HG03196 (cell line): Measurements from ENCODE around the gene SELENOI.
A peak's percentile ranks its signal among the peaks of the same experiment; 100 is the strongest.
"Not testable (repeated sequence)": the region's sequence is repeated elsewhere in the genome, so short reads cannot be mapped to it uniquely, and the experiment has no call there.

Experiments used
- ATAC-seq: cut with Tn5 transposase; IDR thresholded peaks from one replicate; pipeline ENCODE4 v1.9.1; 2021; ENCODE audit not compliant: unreplicated experiment

The SELENOI gene, protein sequence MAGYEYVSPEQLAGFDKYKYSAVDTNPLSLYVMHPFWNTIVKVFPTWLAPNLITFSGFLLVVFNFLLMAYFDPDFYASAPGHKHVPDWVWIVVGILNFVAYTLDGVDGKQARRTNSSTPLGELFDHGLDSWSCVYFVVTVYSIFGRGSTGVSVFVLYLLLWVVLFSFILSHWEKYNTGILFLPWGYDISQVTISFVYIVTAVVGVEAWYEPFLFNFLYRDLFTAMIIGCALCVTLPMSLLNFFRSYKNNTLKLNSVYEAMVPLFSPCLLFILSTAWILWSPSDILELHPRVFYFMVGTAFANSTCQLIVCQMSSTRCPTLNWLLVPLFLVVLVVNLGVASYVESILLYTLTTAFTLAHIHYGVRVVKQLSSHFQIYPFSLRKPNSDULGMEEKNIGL

DNA sequence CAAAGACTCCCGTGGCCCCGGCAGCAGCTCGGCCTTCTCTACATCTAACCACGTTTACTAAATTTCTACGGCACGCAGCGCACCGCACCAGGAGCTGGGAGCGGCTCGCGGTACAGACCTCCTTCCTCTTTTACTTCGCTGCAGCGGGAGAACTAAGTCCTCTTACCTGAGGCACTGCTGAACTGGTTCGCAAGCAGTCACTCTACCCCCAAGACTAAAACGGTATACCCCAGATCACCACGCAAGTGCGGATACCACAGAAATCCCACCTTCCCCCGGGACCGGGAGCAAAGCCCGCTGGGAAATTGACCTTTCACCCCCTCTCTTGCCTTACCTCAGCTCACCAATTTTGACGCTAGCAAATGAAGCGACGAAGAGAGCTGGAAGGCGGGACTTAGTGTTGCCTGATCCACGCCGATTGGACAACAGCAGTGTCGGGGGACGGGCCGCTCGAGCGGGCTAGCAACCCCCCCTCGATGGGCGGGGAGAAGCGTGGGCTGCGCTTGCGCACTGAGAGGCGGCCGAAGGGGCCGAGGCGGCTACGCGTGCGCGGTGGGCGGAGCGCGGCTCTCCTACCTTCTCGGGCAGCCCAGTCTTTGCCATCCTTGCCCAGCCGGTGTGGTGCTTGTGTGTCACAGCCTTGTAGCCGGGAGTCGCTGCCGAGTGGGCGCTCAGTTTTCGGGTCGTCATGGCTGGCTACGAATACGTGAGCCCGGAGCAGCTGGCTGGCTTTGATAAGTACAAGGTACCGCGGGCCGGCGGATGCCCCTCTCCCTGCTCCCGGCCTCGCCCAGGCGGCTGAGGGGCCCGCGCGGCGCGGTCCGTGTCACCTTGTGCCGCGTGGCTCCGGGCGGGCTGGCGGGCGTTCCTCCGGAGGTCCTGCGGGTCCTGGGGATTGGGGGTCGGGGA is at the start of gene SELENOI:
SELENOI (plus strand) TSS at position 599 of the 909 bp plus-strand sequence; CDS start at position 689, 90 bp downstream.
- peak; percentile 93 for ATAC-seq

GRCh38 chr2:26297061-26297460 is 48.9 kb upstream of the SELENOI start:
- ATAC-seq = no peak

GRCh38 chr2:26298286-26298637 is 47.7 kb upstream of the SELENOI start:
- no peak for ATAC-seq

DNA sequence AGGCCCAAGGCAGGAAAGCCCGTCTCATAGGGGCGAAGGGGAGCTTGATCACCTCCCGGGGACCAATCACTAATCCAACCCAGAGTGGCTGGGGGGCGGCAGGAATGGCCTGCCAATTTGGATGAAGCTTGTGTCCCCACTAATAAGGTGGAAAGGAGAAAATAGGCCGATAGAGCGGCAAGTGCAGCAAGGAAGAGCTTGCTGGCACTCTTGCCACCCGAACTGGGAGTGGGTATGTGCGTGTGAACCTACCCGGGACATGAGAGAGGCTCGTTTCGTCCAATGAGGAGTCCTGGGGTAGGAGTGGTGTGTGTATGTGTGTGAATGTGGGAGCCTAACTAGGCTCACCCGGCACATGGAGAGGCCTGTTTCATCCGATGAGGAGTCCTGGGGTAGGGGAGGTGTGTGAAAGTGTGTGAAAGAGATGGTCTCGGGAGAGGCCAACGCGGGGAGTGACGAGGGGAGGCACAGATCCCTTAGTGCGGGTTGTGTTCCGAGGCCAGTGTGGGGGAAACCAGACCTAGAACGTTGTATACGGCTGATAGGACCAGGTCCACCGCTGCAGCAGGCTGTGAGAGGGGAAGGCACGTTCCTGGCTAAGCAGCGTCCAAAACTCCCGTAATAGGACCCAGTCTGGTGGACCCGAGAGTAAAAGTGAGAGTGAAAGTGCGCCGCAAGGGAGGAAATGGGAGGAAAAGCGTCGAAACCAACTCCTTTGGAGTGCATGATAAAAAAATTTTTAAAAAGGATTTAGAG is 47.1 kb upstream of the SELENOI start:
- no peak for ATAC-seq

- ATAC-seq = no peak
Observed at GRCh38 chr2:26299471-26300101, 46.4 kb upstream of the SELENOI start.

DNA sequence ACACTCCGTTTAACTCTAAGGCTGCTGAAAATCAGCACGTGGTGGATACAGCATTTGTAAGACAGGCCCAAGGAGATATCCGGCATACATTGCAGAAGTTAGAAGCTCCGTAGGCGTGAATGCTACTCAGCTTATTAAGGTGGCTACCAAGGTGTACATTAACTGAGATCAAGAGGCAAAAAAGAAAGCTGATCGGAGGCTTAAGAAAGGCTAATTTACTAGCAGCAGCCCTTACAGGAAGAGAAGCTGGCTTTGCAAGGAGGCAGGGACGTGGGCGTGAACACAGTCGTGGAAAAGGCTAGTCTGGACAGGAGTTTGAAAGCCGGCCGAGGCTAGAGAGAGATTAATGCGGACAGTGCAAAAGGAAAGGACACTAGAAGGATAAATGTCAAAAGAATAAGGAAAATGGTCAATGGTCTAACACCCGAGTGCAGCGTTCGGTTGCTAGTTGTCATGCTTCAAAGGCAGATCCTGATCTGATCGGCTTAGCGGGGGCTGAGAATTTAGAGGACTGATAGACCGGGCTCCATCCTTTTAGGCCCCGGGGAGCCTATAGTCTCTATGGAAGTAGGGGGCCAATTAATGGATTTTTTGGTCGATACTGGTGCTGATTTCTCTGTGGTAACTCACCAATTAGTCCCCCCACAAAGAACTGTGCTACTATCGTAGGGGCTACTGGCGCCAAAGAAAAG is 45.6 kb upstream of the SELENOI start:
- ATAC-seq = no peak

DNA sequence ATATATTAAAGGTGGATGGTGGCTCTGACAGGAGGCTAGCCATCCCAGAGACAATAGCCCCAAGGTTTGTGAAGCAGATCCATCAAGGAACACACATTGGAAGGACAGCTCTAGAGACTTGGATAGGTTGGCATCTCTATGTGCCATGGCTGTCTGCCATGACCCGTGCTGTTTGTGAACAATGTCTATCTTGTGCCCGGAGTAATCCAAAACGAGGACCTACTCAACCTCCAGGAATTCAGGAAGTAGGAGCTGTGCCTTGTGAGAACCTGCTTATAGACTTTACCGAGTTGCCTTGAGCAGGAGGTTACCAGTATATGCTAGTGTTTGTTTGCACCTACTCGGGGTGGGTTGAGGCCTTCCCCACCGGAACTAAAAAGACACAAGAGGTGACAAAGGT is 43.1 kb upstream of the SELENOI start:
- no peak for ATAC-seq

- ATAC-seq = not testable (repeated sequence)
Observed at GRCh38 chr2:26305094-26305493, 40.8 kb upstream of the SELENOI start.

DNA sequence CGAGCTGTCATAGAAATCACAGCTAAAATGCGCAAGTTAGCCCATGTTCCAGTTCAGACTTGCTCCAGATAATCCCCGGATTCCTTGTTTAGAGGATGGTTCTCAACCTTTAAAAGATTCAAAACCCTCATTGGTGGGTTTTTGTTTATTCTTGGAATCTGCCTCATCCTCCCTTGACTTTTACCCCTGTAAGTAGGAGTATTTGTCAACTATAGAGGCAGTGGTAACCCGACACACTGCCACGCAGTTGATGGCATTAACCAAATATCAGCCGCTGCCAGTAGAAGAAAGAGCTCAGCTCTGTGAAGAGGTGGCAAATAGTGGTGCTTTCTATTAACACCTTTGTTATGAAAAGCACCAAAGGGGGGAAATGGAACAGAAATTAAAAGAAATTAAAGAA is 40.4 kb upstream of the SELENOI start:
- ATAC-seq = no peak

GRCh38 chr2:26309921-26310320 is 36.0 kb upstream of the SELENOI start:
- ATAC-seq = no peak

DNA sequence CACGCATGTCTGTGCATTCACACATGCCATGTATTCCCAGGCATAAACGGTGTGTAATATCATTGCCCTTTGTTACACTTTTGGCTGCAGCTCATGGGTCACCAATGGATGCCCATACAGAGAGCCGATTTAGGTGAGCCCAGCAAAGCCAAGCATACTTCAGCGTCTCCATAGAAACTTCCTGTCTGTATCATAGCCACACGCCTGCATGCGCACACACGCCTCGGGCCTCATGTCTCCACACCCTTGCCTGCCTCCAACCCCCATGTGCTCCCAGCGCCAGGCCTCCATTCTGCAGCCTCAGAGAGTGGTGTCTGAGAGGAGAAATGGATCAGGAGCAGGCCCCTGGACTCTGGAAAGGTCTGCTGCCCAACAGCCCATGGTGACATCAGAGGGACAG is 33.5 kb upstream of the SELENOI start:
- no peak for ATAC-seq

DNA sequence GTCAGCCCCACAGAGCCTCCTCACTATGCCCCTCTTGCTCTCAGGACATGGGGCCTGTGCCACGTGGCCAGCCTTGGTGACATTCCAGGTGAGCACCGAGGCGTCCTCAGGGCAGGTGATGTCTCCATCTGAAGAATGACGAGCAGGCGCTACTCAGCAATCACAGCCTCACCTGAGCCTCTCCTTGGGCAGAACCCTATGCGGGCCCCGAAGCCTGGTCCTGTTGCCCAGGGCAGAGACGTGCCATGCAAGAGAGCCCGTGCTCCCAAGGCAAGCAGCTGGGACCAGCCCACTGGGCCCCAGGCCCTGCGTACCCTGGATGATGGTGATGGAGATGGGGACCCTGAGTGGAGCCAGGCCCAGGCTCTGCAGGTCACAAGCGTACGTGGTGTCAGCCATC is 32.5 kb upstream of the SELENOI start:
- no peak for ATAC-seq

DNA sequence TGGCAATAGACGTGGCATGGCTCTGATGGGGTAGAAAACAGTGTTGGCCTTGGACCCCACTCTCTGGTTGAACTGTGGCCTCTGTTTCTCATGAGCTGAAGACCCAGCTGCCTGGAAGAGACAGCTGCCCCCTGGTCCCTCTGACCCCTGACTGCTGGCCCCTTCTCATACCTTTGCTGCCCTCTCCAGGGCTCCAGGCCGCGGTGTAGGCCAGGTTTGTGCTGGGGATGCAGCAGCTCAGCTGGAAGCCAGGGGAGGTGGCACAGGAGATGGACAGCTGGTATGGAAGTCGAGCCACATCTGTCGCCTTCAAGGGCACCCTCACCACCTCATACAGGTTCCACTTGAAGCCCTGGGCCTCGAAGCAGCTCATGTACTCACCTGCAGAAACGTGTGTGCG is 31.7 kb upstream of the SELENOI start:
- ATAC-seq = no peak

GRCh38 chr2:26316041-26316440 is 29.9 kb upstream of the SELENOI start:
- no peak for ATAC-seq

DNA sequence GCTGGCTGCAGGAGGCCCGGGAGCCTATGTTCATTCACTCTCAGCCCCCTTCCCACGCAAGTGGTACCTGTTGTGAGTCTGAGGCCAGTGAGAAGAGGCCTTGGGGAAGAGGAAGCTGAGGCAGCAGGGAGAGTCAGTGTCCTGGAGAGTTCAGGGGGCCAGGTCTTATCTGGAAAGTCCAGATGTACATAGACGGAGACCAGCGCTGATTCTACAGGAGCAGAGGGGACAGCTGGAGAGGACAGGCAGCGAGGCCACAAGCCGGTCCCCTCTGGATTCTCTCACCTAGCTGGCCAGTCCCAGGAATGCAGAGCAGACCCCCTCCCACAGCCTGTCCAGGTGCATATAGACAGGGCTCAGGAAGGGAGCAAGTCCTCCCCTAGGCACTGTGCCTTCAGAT is 29.1 kb upstream of the SELENOI start:
- ATAC-seq = no peak

DNA sequence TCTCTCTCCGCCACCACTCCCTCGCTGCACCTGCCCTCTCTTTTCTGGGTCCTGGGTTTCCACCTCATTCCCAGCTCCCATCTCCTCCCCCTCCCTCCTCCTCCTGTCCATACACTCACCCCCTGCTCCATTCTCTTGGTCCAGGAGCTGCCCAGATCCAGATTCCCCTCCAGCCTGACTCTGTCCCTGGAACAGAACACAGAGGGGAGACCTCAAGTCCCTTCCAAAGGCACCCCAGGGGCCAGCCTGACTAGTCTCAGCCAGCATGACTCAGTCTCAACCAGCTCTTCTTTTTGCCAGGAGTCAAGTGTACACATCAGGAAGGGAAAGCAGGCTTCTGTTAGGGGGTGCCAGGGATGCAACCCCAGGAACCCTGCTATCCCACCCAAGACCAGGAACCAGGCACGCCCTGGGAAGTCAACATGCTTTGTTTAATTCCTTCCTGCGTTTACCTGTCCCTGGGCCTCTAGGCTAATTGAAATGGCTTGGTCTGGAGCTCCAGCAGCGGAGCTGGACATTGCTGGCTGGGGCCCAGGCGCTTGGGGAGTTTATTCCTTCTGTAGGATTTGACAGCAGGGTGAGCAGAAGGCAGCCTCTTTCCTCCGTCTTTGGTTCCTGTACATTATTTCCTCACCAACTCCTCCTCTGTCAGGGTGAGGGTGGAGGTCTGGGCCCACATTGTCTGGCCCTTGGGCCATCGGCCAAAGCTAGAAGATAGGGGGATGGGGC is 28.4 kb upstream of the SELENOI start:
- ATAC-seq = no peak

- ATAC-seq = no peak
Observed at GRCh38 chr2:26318950-26319349, 27.0 kb upstream of the SELENOI start.

GRCh38 chr2:26324479-26324878 is 21.5 kb upstream of the SELENOI start:
- ATAC-seq = not testable (repeated sequence)

GRCh38 chr2:26324903-26325302 is 21.0 kb upstream of the SELENOI start:
- ATAC-seq = no peak

DNA sequence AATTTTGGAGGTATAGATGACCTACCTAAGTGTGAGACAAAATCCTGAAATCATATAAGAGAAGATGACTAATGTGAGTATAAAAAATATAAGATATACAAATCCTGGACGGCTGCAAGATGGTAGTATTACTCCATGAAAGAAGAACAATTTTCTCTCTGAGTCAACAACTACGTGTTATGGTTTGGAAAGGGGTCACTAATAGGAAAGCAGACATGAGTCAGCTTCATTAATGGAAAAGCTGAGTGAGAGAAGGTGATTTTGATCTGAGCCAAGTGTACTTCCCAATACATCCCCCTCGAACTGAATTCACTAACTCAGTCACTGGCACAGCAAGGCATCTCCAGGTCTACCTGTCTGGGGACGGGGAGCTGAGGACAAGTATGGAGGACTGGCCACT is 20.1 kb upstream of the SELENOI start:
- ATAC-seq = no peak
